ENCODE measurements around the gene TRAF3. TPM values are rescaled to one million over a fixed set of nuclear protein-coding genes. Genes with fewer than 3 reads are reported as not detected.

The TRAF3 gene, protein sequence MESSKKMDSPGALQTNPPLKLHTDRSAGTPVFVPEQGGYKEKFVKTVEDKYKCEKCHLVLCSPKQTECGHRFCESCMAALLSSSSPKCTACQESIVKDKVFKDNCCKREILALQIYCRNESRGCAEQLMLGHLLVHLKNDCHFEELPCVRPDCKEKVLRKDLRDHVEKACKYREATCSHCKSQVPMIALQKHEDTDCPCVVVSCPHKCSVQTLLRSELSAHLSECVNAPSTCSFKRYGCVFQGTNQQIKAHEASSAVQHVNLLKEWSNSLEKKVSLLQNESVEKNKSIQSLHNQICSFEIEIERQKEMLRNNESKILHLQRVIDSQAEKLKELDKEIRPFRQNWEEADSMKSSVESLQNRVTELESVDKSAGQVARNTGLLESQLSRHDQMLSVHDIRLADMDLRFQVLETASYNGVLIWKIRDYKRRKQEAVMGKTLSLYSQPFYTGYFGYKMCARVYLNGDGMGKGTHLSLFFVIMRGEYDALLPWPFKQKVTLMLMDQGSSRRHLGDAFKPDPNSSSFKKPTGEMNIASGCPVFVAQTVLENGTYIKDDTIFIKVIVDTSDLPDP
- total RNA-seq = 10 to 100 TPM; 20.8 to 26.0 TPM

DNA sequence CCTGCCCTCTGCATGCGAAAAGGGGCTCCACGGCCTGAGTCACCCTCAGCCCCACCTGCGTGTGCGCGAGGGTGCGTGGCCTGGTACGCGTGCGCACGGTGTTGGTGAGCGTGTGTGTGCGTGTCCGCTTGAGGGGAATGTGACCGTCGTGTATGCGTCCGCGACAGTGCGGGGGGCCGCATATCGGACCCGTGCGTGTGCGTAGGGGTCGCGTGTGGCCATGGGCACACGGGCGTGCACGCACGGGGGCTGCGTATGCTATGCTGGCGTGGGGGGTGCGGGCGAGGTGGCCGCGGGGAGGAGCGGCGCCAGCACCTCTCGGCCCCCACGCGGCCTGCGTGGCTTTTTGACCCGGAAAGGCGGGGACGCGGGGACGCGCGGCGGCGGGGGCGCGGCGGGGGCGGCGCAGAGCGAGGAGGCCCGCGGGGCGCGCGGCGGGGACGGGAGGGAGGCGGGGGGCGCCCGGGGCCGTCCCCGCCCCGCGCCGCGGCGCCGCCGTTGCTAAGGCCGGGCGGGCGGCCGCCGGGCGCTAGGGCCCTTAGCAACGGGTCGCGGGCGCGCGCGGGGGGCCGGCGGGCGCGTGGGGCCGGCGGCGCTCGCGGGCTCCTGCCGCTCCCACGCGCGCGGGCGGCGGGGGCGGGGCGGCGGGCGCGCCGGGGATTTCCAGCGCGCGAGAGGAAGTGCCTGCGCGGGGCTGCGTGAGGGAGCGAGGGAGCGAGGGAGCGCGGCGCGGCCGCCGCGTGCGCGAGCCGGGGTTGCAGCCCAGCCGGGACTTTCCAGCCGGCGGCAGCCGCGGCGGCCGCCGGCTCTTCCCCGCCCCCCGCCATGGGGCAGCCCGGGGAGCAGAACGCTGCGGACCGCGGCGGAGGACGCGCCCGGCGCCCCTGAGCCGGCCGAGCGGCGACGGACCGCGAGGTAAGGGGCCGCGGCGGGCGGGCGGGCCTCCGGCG lies at the start of gene TRAF3:
Gene TRAF3, plus strand, starts transcription at position 689 of the 950 bp plus-strand sequence. CDS start 92,753 bp downstream, outside the sequence.
- no peaks in the 10 kb centered on the region for H3K36me3 ChIP-seq
- H3K4me3 ChIP-seq = peak within 1 kb of the TSS; percentile 72
- intact Hi-C loops (cut with DNase I) = loop anchor here (5.0 kb wide), 2 partner anchors 85 to 140 kb away; no protein-coding TSS in a partner anchor
- H3K27ac ChIP-seq = peak within 1 kb of the TSS; percentile 88
- H3K27me3 ChIP-seq = no peaks in the 10 kb centered on the region
- DNase-seq = peak; percentile 54
- TF ChIP-seq, protein P1, sequence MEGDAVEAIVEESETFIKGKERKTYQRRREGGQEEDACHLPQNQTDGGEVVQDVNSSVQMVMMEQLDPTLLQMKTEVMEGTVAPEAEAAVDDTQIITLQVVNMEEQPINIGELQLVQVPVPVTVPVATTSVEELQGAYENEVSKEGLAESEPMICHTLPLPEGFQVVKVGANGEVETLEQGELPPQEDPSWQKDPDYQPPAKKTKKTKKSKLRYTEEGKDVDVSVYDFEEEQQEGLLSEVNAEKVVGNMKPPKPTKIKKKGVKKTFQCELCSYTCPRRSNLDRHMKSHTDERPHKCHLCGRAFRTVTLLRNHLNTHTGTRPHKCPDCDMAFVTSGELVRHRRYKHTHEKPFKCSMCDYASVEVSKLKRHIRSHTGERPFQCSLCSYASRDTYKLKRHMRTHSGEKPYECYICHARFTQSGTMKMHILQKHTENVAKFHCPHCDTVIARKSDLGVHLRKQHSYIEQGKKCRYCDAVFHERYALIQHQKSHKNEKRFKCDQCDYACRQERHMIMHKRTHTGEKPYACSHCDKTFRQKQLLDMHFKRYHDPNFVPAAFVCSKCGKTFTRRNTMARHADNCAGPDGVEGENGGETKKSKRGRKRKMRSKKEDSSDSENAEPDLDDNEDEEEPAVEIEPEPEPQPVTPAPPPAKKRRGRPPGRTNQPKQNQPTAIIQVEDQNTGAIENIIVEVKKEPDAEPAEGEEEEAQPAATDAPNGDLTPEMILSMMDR (IDR thresholded peaks at IDR 0.05) = no peak
- no peaks in the 10 kb centered on the region for H3K4me1 ChIP-seq
- H3K9me3 ChIP-seq = no peaks in the 10 kb centered on the region
- peak within 1 kb of the TSS; percentile 74 to 80 for H3K9ac ChIP-seq (ENCODE audit: low read depth in 2 of 2, low read length in 2 of 2)

DNA sequence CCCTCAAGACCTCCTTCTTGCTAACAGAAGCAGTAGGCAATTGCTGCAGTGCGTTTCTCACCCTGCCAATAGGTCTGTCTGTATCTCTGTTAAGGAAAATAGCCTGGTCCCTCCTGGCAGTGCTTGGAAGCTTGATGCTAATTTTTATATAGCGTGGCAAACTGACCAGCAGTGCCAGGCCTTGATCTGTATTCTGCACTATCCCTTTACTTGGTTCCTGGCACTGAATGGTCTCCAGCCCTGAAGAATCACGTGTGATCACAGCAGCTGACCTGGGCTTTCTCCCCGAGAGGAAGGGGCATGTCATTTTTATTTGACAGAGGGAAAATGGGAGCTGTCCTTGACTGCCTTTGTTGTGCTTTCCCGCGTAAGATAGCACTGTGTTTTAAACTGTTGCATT lies 48.7 kb upstream of the TRAF3 start:
- TF ChIP-seq, protein P1 (IDR thresholded peaks at IDR 0.05) = no peak
- Histone ChIP-seq H3K9me3 (no peaks in the 10 kb centered on the region), H3K27me3 (no peaks in the 10 kb centered on the region), H3K4me3 (no peak overlapping the region), H3K36me3 (no peaks in the 10 kb centered on the region), H3K27ac (no peak overlapping the region), H3K9ac (ENCODE audit: low read depth in 2 of 2, low read length in 2 of 2) (no peak overlapping the region), H3K4me1 (no peaks in the 10 kb centered on the region)
- DNase-seq = no peak
- intact Hi-C loops (cut with DNase I) = no loop called here

DNA sequence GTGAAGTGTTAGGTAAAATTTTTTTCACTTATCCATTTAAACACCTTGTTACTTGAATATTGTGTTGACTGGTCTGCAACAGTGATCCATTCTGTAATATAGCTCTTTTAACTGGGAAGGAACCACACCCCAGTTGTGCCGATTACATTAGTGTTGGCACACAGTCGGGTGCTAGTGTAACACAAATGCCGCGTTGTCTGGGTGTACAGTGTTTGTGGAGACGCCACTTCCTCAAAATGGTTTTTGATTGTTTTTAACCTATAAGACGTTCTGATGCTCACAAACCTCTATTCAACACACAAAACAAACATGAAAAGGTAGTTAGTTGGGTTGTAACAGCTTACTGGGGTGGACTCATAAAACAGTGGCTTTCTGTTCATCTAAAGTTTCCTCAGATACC lies 48.0 kb upstream of the TRAF3 start:
- H3K9me3 ChIP-seq = no peaks in the 10 kb centered on the region
- TF ChIP-seq, protein P1 (IDR thresholded peaks at IDR 0.05) = no peak
- intact Hi-C loops (cut with DNase I) = no loop called here
- H3K27ac ChIP-seq = no peak overlapping the region
- H3K4me3 ChIP-seq = no peak overlapping the region
- H3K27me3 ChIP-seq = no peaks in the 10 kb centered on the region
- DNase-seq = no peak
- no peaks in the 10 kb centered on the region for H3K4me1 ChIP-seq
- H3K9ac ChIP-seq (ENCODE audit: low read depth in 2 of 2, low read length in 2 of 2) = no peak overlapping the region
- H3K36me3 ChIP-seq = no peaks in the 10 kb centered on the region

DNA sequence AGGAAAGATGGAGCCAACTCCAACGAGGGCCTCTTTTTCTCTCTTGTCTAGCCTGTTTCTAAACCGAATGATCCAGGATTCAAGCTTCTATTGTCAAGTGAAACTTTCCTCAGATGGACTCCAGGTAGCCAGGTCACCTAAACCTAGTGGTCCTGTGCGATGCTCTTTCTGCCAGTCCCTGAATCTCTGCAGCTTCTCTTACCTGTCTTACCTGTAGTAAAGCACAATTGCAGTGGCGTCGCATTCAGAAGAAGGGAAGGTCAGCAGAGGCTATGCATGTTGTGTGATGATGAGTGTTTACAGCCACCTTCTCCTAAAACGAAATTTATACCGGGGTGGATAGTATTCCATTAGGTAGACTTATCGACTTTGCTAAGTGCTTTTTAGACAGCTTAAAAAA lies 47.4 kb upstream of the TRAF3 start:
- intact Hi-C loops (cut with DNase I) = no loop called here
- Histone ChIP-seq H3K27ac (no peak overlapping the region), H3K4me3 (no peak overlapping the region), H3K27me3 (no peaks in the 10 kb centered on the region), H3K4me1 (no peaks in the 10 kb centered on the region), H3K36me3 (no peaks in the 10 kb centered on the region), H3K9me3 (no peaks in the 10 kb centered on the region), H3K9ac (ENCODE audit: low read depth in 2 of 2, low read length in 2 of 2) (no peak overlapping the region)
- TF ChIP-seq, protein P1 (IDR thresholded peaks at IDR 0.05) = no peak
- DNase-seq = no peak
